GM21737 (cell line): ENCODE results near the gene KCND3.

Experiments used
- ATAC-seq: cut with Tn5 transposase; IDR thresholded peaks from one replicate; pipeline ENCODE4 v1.9.1; 2021; ENCODE audit warnings: mild to moderate bottlenecking, moderate library complexity; ENCODE audit not compliant: unreplicated experiment

KCND3 gene

DNA sequence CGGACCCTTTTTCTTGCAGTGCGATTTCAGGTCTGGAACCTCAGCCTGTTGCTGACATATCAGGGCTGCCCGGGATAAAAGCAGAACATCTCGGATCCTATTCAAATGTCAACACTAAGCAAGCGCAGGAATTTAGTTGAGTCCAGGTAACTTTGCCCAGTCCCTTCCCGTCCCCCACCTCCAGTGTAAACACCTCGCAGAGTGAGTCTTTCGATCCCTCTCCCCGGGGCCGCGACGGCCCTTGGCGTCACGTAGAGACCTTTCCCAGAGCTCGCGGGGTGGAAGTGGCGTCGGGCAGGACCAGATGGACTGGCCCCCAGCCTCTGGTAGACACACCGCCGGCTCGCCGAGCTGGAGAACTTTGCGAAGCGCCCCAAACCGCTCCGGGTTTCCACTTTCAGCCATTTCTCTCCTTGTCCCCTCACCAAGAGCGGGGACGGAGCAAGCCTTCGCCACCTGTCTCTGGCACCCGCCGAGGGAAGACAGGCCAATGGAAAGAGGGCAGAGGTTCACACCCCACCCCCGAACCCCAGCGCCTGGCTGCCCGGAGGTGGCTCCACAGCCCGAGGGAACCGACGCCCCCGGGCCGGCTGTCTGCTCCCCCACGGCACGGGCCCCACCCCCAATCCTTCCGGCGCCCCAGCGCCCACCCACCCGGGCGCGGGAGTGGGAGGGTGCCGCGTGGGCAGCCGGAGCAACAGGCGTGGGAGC is 570 bp downstream of the KCND3 start:
- no peak for ATAC-seq

DNA sequence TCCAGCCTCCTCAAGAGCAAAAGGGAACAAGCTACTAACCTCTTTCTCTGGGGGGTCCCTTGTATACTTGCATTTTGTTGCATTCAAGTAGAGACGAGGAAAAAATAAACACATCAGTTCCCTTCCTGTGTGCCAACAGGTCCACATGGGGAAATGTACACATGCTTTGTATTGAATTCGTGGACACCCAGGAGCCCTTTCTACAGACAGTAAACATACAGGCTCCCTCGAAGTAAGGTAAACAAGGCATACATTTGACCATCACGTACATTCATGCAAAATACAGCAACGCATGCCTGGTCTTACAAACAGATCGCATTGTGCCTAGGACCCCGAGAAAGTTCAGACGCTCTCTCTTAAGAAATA is 1.1 kb downstream of the KCND3 start:
- ATAC-seq: no peak

GRCh38 chr1:111987502-111987901 is 2.0 kb downstream of the KCND3 start:
- no peak for ATAC-seq

DNA sequence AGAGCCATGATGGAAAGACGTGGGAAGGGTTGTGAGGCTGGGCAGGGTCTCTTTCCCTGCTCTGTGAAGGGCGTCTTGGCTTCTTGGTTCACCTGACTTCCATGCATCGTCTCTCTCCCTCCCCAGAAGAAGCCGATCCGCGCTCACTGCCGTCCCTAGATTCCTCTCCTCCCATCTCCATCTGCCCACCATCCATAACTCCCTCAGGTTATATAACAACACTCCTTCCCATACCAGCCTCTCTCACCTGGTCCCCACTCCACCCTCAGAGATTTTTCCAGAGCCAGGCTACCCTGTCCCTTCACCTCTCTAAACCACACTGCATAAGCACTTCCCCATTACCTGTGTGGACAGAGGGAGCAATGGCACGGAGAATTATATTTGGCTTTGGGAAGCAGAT is 6.0 kb downstream of the KCND3 start:
- ATAC-seq: no peak

- no peak for ATAC-seq
These were observed 7.0 kb downstream of the KCND3 start for GRCh38 chr1:111982428-111982827.

- no peak for ATAC-seq
These were observed 7.6 kb downstream of the KCND3 start for GRCh38 chr1:111981871-111982270.

GRCh38 chr1:111981090-111981489 is 8.4 kb downstream of the KCND3 start:
- ATAC-seq: no peak

DNA sequence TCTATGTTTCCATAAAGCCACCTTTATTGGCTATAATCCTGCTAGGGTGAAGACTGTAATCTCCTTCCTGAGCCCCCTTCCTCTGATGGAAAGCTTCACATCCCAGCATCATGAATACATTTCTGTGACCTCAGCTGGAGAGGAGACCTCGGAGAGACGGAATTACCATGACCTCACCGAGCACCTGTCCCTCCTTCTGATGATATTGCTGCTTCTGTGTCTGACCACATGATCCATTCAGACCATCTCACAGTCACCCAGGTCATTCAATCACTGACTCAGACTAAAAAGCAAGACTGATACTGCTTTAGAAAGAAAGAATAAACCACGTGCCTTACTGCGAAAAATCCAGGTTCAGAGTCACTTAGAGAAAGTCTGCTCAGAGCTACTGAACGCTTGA is 8.8 kb downstream of the KCND3 start:
- ATAC-seq: no peak

- ATAC-seq: no peak
These were observed 10.8 kb downstream of the KCND3 start for GRCh38 chr1:111978695-111979094.

DNA sequence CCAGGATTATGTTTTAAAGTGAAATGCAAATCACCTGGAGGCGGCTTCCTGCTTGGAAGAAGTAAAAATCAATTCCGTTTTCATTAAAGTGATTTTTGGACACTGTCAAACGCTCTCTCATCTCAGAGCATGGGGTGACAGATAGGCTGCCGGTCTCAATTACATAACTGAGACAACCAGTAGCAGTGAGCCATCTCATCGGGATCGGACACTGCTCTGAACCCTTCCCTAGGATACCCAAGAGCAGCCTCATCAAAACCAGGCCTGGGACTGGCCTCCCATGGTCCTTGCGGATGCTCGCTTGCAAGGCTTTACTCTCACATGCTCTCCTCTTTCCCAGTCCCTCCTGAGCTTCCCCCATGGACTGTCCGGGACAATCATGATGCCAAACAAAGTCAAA is 12.1 kb downstream of the KCND3 start:
- no peak for ATAC-seq

DNA sequence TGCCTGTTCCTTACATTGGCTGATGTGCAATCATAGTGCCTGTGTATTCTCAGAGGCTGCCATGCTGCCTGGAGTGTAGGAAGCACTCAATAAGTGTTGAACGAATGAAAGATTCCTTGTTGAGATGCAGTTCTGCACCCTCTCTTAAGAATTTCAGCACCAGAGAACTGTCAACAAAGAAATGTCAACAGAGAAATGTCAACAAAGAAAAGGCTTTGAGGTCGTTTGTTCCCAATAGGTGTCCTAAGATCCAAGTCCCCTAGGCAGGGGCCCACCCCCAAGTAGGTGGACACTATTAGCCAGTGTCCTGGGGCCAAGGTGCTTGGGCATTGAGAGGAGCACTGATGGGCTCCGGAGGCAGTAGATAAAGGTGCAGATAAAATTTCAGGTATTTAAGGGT is 12.6 kb downstream of the KCND3 start:
- ATAC-seq: no peak

GRCh38 chr1:111976332-111976731 is 13.1 kb downstream of the KCND3 start:
- ATAC-seq: no peak

DNA sequence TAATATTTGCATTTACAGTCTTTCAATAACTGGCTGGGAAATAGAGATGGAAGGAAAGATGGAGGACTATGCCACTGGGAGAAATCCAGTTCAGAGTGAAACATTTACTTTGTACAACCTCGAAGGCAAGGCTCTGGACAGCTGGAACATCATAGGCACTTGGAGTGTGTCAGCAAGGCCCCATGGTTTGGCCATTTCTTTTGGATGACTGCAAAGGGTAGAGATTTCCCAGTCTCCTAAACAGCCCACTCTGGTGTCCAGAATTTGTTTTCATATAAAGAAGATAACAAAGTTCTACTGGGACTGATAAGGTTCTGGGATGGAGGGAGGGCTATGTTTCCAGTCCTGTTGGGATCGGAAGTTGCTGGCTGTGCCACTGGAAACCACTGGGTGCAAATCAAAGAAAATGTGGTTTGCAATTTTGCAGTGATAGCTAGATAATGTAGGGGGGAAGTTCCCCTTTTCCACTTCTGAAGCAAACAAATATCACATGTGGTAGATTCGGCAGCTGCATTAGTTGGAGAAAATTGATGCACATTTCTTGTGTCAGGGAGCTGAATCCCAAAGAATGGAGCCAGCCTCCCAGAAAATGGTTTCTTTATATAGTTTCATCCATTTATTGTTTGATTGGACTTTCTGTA is 16.2 kb downstream of the KCND3 start:
- ATAC-seq: no peak

DNA sequence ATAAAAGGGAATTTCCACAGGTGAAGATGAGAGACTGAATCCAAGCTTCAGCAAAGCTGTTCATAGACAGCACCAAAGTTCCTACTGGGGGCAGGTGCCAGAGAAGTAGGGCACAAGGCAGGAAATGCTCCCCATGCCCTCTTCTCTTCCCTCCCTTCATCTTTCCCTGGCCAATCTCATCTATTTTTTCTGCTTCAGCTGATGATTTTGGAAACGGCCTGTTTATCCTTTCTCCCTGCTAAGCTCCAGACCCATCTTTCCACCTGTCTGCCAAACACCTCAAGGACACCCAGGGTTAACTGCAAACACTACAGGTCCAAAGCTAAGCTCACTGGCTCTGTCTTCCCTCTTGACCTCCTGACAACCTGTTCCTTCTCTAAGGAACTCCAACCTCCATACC is 18.1 kb downstream of the KCND3 start:
- no peak for ATAC-seq

- ATAC-seq: no peak
These were observed 21.0 kb downstream of the KCND3 start for GRCh38 chr1:111968511-111968910.

GRCh38 chr1:111967886-111968285 is 21.6 kb downstream of the KCND3 start:
- ATAC-seq: no peak

DNA sequence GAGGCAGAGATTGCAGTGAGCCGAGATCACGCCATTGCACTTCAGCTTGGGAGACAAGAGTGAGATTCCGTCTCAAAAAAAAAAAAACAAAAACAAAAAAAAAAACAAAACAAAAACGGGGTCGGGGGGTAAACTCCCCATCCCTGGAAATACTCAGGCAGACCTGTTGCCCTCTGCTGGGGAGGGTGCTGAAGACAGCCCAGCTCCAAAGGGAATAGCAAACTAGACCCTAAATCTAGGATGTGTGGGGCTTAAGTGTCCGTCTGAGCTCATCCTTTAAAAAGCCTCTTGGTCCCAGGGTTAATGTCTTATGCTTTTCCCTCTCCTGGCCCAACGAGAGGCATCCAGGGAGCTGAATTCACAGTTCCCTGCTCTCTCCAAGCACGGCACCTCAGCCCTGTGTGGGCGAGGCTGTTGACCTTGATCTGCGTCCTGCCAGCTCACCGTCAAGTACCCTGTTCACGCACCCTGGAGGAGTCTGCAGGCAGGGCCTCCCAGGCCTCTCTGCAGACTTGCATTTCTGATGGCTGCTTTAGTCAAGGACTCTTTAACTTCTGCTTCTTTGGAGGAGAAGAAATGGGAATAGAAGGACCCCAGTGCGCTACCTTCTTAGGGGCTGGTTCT is 22.3 kb downstream of the KCND3 start:
- ATAC-seq: no peak

- no peak for ATAC-seq
These were observed 23.6 kb downstream of the KCND3 start for GRCh38 chr1:111965781-111966443.

- ATAC-seq: no peak
These were observed 25.3 kb downstream of the KCND3 start for GRCh38 chr1:111963985-111964738.

DNA sequence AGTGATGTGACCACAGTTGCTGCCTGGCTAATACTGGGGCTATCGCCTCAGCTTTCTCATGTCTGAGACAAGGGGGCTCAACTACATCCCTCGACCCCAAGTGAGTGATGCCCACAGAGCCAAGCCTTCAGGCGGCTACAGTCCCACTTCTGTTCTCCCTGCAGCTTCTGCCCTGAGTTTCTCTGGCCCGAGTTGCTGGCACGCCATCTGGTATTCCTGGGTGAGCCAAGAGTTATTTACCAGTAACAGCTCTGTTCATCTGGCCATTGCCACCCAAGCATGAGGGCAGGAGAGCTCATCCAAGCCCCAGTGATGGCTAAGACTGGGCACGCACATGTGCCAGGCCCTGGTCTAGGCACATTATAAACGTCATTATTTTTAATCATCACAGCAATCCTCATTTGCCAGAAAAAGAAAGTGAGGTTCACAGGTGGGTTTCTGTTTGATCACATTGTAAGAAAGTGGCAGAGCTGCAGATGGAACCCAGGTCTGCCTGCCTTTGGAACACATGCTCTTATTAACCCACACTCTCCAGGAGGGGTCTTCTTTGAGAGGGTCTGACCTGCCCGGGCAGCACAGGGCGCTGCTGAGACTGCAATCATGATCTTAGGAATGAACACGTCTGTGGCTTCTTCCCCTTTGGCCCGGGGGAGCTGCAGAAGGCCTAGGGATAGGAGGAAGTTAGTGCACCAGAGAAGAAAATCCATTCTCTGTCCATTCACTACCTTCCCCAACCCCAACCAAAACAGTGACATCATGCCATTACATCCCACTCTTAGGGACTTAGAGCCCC is 27.5 kb downstream of the KCND3 start:
- no peak for ATAC-seq
